Mucosa of descending colon (tissue), 3 donors: ENCODE results near the gene BAHCC1. TPM values are rescaled to one million over a fixed set of nuclear protein-coding genes. Genes with fewer than 3 reads are reported as not detected.

ENCODE experiments used
- ATAC-seq: fragments of 200-7000 bp; cut with Tn5 transposase; one replicate; pipeline ENCODE4 v1.9.1; 2020; ENCODE audit warnings: mild to moderate bottlenecking, moderate library complexity
- DNase-seq, 3 donors: peaks; one replicate each; pipeline ENCODE4 v3.0.0-alpha.2; 2020
- H3K36me3 ChIP-seq: fragments of 200-600 bp; one replicate; pipeline ENCODE4 v1.8.0; 2021; ENCODE audit warnings: low read depth, mild to moderate bottlenecking
- H3K4me1 ChIP-seq: fragments of 200-600 bp; one replicate; pipeline ENCODE4 v1.8.0; 2021; ENCODE audit warnings: low read depth, mild to moderate bottlenecking
- H3K4me3 ChIP-seq: fragments of 200-600 bp; one replicate; pipeline ENCODE4 v1.8.0; 2021; ENCODE audit warnings: mild to moderate bottlenecking
- H3K9me3 ChIP-seq: fragments of 200-600 bp; one replicate; pipeline ENCODE4 v1.8.0; 2021; ENCODE audit warnings: mild to moderate bottlenecking
- CTCF ChIP-seq: fragments of 200-600 bp; IDR thresholded peaks from one replicate; pipeline ENCODE4 v1.8.0; 2022; ENCODE audit warnings: antibody characterized with exemption, mild to moderate bottlenecking
- intact Hi-C, 2 donors: fragments of 100-400 bp; cut with DNase I in 1 of 2; cut with micrococcal nuclease in 1 of 2; formaldehyde crosslinking; loops; one replicate each; pipeline versions ENCODE4 v1.11.0 to v1.11.1; 2022; cut with DNase I, micrococcal nuclease
- total RNA-seq, 3 donors: library from RNA; stranded (reverse); fragmentation: NEBNext Ultra II Directional in 2 of 3; extraction: Animal tissue kit (Norgen Biotek cat#: 25700) in 2 of 3; gene quantifications; one replicate each; pipeline versions ENCODE4 v1.2.1 to v1.2.4, GENCODE V29; 2021 to 2023
- donor health status: DM: no; HTN: no; CAD: no; lungs with moderate emphysema.
- donor health status: DM: no; HTN: no; CAD: no.
- donor health status: DM: no; HTN: yes; CAD: no.

Gene BAHCC1
- total RNA-seq, 3 donors from 2014 or later, result 14.0 to 27.4 (median 16.5) TPM

GRCh38 chr17:81442791-81443190 lies 47.5 kb downstream of the BAHCC1 start:
- H3K36me3 ChIP-seq, result no peaks in the 10 kb centered on the region
- intact Hi-C loops, result no loop called here

GRCh38 chr17:81443269-81443668 lies 48.0 kb downstream of the BAHCC1 start:
- DNase-seq, result no peak
- no peak for ATAC-seq
- Histone ChIP-seq H3K4me3 (no peak overlapping the region), H3K9me3 (no peaks in the 10 kb centered on the region), H3K36me3 (no peaks in the 10 kb centered on the region), H3K4me1 (no peaks in the 10 kb centered on the region)
- no peak for TF ChIP-seq CTCF
- intact Hi-C loops, result no loop called here

More at GRCh38 chr17:81442791-81443190, 47.5 kb downstream of the BAHCC1 start:
- Histone ChIP-seq H3K4me1 (no peaks in the 10 kb centered on the region), H3K4me3 (no peak overlapping the region), H3K9me3 (no peaks in the 10 kb centered on the region)
- no peak for ATAC-seq
- no peak for DNase-seq
- no peak for TF ChIP-seq CTCF

GRCh38 chr17:81444610-81445339 lies 49.5 kb downstream of the BAHCC1 start:
- H3K4me3 ChIP-seq, result no peak overlapping the region
- no peak for TF ChIP-seq CTCF
- H3K9me3 ChIP-seq, result no peaks in the 10 kb centered on the region
- ATAC-seq (no peak), DNase-seq (no peak)
- intact Hi-C loops, result no loop called here
- no peaks in the 10 kb centered on the region for H3K36me3 ChIP-seq
- H3K4me1 ChIP-seq, result no peaks in the 10 kb centered on the region

- intact Hi-C loops, result no loop called here
- Histone ChIP-seq H3K4me3 (no peak overlapping the region), H3K4me1 (no peaks in the 10 kb centered on the region), H3K36me3 (no peaks in the 10 kb centered on the region), H3K9me3 (no peaks in the 10 kb centered on the region)
- no peak for TF ChIP-seq CTCF
- DNase-seq (no peak), ATAC-seq (no peak)
Observed at GRCh38 chr17:81445642-81446503, 50.6 kb downstream of the BAHCC1 start.

- intact Hi-C loops, result no loop called here
- ATAC-seq (no peak), DNase-seq (no peak)
- no peak for TF ChIP-seq CTCF
- H3K4me1 ChIP-seq, result no peaks in the 10 kb centered on the region
- H3K4me3 ChIP-seq, result no peak overlapping the region
- H3K9me3 ChIP-seq, result no peaks in the 10 kb centered on the region
- no peaks in the 10 kb centered on the region for H3K36me3 ChIP-seq
Observed at GRCh38 chr17:81447331-81447933, 52.2 kb downstream of the BAHCC1 start.
